22Rv1 (cell line): ENCODE results near the gene TBC1D32.
"Not testable (repeated sequence)": the region's sequence is repeated elsewhere in the genome, so short reads cannot be mapped to it uniquely, and the experiment has no call there.

Experiments used
- H3K27ac ChIP-seq: fragments of 450-650 bp; 2 replicates; pipeline ENCODE4 v1.5.1; 2017
- ZFX ChIP-seq: fragments of 450-650 bp; IDR thresholded peaks from 2 replicates; pipeline ENCODE4 v1.6.1; 2017; ENCODE audit warnings: antibody characterized with exemption, borderline replicate concordance
- TF ChIP-seq, protein P1 (sequence below): fragments of 450-650 bp; IDR thresholded peaks from 2 replicates; pipeline ENCODE4 v1.5.1; 2017; ENCODE audit warnings: mild to moderate bottlenecking

TBC1D32 gene

DNA sequence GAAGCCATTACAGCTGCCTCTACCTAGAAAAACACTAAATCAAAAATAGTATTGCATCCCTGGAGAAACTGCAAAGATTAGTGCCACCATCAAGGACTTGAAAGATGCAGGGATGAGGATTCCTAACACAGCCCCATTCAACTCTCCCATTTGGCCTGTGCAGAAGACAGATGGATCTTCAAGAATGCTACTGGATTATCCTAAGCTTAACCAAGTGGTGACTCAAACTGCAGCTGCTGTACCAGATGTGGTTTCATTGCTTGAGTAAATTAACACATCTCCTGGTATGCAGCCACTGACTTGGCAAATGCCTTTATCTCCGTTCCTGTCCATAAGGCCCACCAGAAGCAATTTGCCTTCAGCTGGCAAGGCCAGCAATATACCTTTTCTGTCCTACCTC is 117.4 kb downstream of the TBC1D32 start:
- no peak for TF ChIP-seq ZFX
- TF ChIP-seq, protein P1, sequence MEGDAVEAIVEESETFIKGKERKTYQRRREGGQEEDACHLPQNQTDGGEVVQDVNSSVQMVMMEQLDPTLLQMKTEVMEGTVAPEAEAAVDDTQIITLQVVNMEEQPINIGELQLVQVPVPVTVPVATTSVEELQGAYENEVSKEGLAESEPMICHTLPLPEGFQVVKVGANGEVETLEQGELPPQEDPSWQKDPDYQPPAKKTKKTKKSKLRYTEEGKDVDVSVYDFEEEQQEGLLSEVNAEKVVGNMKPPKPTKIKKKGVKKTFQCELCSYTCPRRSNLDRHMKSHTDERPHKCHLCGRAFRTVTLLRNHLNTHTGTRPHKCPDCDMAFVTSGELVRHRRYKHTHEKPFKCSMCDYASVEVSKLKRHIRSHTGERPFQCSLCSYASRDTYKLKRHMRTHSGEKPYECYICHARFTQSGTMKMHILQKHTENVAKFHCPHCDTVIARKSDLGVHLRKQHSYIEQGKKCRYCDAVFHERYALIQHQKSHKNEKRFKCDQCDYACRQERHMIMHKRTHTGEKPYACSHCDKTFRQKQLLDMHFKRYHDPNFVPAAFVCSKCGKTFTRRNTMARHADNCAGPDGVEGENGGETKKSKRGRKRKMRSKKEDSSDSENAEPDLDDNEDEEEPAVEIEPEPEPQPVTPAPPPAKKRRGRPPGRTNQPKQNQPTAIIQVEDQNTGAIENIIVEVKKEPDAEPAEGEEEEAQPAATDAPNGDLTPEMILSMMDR: no peak
- no peak overlapping the region for H3K27ac ChIP-seq

- not testable (repeated sequence) for H3K27ac ChIP-seq
Measured at GRCh38 chr6:121213341-121213740, 120.9 kb downstream of the TBC1D32 start.

- TF ChIP-seq ZFX: no peak
- TF ChIP-seq, protein P1: no peak
- no peak overlapping the region for H3K27ac ChIP-seq
Measured at GRCh38 chr6:121210943-121211342, 123.3 kb downstream of the TBC1D32 start.

DNA sequence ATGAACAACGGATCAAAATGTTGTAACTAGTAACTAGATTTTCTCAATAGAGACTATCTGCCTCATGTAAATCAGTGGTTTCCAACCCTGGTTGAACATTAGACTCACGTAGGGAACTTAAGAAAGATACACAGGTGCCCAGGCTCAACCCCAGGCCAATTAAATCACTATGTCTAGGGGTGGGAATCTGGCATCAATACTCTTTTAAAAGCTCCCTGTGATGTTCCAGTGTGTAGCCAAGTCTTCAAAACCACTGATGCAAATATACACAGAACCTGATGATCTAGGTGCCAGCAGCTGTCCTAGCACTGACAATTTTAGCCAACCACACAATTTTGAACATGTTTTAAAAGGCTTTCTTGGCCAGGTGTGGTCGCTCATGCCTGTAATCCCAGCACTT is 128.7 kb downstream of the TBC1D32 start:
- TF ChIP-seq ZFX: no peak
- TF ChIP-seq, protein P1: no peak
- H3K27ac ChIP-seq: no peak overlapping the region

DNA sequence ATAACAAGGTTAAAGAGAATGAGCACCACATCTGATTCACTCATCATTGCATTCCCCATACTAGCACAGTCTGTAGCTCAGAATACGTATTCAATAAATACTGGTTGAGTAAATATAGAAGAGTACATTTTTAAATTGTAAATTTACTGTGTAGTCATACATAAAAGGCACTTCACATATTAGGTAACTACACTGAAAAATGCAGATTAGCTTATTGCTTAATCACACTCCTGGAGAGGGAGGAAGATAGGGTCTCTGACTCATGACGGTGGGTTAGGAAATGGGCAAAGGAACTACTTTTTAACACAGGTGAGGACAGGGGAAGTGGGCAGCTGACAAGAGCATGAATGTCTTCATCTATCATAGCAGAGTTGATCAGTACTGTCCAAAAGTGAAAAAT is 133.2 kb downstream of the TBC1D32 start:
- H3K27ac ChIP-seq: no peak overlapping the region
- no peak for TF ChIP-seq ZFX
- TF ChIP-seq, protein P1: no peak

- H3K27ac ChIP-seq: not testable (repeated sequence)
Measured at GRCh38 chr6:121196042-121196441, 138.2 kb downstream of the TBC1D32 start.

DNA sequence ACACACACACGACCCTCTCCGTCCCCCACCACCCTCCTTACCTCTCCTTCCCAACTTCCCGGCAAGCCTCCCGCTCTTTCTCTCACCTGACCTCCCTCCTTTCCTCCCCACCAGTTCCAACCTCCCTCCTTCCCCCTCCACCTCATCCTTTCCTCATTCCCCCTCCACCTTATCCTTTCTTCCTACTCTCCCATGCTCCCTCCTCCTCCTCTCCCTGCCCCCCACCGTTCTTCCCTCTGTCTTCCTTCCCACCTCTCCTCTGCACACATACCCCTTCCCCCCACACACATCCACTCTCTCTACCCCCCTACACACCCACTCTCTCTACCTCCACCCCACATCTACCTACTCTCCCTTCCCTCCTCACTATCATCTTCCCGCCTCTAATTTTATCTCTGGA is 144.2 kb downstream of the TBC1D32 start:
- H3K27ac ChIP-seq: no peak overlapping the region
- no peak for TF ChIP-seq ZFX
- TF ChIP-seq, protein P1: no peak

DNA sequence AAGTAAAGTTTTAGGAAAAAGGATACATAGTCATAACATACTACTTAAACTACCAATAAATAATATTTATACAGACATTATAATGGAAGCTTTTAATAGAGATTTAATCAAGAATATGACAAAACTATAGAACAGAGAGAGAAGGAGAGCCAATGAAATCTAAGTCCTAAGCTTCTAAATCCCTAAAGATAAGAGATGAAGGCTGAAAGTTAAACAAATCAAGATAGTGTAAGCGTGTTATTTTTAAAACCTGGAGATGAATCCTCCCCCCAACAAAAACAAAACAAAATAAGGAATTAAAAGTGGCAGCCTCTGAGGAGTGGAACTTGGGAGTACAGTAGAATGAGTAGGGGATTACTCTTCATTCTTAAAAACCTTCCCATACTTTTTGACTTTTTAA is 145.9 kb downstream of the TBC1D32 start:
- TF ChIP-seq, protein P1: no peak
- no peak for TF ChIP-seq ZFX
- H3K27ac ChIP-seq: no peak overlapping the region
